Mucosa of gallbladder (tissue), 1 donor: ENCODE data around the gene PRKD1. TPM values are rescaled to one million over a fixed set of nuclear protein-coding genes. Genes with fewer than 3 reads are reported as not detected.
A peak's percentile ranks its signal among the peaks of the same experiment; 100 is the strongest.

Source experiments
- DNase-seq: peaks from one replicate; pipeline ENCODE4 v3.0.0-alpha.2; 2020; ENCODE audit warnings: low spot score
- total RNA-seq: library from RNA; stranded (reverse); gene quantifications from one replicate; pipeline ENCODE4 v1.2.1, GENCODE V29; 2021
- donor health status: DM: no; HTN: no; CAD: no.

PRKD1 gene
- total RNA-seq, 1 donor from 2014 or later = 20.3 TPM

DNA sequence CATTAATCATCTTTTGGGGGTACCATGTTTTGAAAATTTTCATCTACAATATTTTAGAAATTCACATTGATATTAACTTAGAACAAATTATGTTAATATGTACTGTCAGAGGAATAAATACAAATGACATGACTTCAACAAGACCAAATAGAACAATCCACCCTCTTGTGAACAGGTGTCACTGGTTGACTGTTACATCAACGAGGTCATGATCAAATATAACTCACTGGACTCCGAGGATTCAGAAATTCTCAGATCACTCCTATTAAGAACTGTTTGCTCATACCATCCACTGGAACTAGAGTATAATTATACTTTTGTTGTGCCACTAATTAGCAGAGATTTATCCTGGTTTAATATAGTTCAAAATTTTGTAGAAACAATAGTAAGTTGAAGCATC is 318.8 kb downstream of the PRKD1 start:
- DNase-seq = no peak

DNA sequence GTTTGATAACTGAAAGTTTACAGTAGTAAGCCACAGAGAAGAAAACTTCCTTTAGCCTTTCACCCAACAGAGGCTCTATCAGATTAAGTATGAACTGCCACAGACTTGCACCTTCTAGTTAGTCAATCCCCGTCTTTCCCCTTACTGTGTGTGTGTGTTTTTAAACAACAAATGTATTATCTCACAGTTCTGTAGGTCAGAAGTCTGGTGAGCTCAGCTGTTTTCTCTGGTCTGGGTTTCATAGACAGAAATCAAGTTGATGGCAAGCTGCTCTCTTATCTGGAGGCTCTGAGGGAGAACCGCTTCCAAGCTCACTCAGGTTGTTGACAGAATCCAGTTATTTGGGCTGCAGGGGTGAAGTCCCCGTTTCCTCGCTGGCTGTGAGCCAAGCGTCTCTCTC is 320.5 kb downstream of the PRKD1 start:
- no peak for DNase-seq

DNA sequence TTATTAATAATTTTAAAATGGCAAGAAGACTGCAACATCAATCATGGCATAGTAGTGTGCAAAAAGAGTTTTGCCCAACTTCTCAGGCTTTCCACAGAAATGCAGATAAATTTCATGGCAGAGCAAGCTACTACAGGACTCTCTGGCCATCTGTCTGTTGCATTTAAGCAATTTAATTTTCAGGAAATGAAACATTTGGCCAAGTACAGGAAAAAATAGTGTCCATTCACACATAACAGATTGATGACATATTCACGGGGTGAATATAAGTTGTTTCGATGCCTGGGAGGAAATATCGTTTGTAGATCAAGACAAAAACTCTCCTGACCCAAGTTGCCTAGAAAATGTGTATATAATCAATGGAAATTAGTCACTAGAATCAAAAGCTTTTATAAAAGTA is 324.0 kb downstream of the PRKD1 start:
- DNase-seq = no peak

DNA sequence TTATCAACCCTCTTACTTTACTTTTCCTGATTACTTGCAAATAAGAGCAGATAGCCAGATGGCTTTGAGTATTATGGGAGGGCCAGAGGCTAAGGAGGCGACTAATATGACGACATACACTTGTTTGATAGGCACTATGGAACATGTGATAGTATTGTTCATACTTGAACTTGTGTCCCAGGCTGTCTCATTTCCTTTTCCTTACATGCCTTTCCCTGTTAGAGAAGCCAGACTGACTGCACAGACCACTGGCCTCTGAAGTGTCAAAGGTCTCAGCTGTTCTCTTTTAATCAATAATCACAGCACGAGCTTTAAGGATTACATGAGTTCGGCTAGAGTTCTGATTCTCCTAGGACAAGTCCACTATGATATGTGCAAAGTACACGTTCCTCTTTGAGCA is 326.0 kb downstream of the PRKD1 start:
- DNase-seq = no peak

DNA sequence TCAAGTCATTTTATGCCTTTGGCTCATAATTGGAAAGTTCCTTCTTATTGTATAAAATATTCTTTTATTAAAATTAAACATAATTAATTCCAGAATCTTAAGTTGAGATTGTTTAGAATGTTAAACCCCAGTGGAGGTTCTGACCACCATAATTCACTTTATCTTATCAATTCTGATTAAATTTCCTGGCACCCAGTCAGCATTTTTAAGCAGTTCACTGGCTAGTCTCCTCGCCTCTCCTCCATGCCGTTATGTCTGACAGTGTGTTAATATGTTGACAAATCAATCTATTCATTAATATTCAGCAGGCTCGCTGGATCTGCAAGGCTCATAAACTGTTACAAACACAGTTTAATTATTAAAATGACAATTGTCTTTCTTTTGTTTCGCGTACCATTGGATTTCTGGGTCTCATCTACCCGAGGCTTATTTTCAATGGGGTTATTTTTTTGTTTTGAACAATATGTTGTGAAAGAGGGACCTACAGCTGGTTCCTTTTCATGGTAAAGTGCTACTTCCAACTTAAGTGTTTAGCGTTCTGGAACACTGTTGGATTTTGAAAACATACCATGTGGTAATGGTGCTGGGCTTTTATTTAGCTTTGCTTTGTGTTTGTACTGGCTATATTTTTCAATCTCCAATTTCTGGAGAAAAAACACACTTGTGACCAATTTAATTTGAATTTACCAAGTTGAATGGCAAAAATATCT is 339.7 kb downstream of the PRKD1 start:
- DNase-seq = no peak

DNA sequence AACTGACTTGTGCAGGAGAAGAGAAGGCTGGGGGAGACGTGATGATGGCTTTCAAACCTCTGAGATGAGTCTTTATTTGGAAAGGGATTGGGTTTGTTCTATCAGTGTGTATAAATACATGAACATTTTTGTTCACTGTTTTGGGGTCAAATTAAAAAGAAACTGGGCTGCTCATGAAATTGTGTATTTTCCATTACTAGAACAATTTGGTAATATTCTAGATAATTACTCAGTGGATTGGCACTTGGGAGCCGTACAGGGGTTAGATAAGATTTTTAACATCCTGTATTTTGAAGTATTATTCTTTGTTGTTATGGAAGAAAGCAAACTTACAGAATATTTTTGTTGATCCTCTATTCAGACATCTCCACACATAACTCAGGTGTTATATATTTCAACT is 340.6 kb downstream of the PRKD1 start:
- no peak for DNase-seq

DNA sequence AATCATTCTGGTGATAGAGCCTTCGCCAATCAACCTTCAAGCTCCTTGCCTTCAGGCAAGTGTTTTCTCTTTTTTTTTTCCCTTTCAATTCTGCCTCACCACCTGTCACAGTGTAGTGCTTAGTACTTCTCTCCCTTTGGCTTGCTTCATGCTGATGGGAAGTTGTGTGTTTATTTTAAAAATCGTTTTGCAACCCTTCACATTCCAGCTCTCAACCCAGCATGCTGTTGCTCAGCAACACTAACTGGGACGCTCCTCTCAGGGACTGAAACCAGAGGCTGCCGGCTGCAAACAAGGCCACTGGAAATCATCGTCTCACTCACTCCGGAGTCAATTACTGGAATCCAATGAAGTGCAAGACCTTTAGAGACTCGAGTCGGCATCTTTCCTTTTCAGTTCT is 342.7 kb downstream of the PRKD1 start:
- DNase-seq = peak; percentile 50

DNA sequence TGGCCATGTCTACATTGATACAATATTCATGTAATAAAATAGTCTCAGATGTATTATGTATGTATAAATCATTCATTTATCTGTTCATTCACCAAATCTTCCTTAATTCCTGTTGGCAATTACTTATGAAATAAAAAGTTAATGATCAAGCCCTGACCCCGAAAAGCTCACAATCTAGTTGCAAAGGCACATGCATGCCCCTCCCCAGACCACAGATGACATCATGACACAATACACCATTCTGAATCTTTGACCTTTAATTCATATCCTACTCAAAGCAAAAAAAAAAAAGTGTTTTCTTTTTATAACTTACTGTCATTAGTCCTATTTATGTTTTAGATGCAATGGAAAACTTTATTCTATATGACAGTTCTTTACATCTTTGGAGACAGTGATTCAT is 346.9 kb downstream of the PRKD1 start:
- no peak for DNase-seq

DNA sequence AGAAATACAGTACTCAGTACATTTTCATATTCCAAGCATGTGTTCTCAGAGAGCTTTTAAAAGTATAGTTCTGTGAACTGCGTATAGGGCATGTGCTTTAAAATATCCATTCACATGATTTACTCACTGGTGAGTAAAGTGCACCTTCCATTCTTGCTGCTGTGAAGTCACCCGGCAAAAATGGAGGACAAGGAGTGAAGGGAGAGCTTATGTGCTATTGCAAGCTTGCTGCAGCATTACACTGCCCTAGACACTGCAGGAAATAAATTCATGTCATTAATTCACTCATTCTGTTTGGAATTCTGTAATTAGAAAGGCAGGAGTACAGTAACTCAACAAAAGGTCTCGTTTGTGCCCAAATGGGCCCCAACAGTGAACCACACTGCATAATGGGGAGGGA is 347.8 kb downstream of the PRKD1 start:
- no peak for DNase-seq

DNA sequence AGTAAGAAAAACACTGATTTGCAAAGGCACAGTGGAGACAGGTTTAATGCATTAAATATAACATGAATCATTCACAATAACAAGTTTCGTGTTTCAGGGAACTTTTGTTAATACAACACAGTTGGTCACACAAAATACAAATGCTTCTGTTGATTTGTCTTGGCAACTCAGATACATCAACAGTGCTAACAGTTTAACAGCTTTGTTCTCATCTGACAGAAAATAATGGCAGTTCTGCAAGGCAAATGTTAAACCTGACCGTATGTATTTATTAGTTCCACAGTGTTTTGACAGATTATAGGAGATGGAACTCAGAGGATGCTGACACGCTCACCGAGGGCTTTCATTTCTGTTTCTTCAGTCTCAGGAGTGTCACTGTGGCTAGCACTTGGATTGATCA is 350.7 kb downstream of the PRKD1 start:
- DNase-seq = no peak

DNA sequence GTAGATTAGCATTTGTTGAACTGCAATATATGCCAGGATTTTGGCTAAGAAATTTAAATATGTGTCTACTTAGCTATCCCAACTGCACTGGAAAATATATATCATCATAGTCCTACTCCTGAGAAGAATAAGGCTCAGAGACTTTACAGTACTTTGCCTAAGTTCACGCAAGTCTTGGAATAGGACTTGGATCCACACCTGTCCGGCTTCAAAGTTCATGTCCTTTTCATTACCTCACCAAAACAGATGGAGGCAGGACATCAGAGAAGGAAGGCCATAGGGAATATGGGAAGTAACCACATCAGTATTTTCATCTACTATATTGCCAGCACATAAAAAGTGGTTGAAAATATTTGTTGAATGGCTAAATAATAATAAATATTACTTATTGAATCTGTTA is 358.5 kb downstream of the PRKD1 start:
- DNase-seq = no peak

DNA sequence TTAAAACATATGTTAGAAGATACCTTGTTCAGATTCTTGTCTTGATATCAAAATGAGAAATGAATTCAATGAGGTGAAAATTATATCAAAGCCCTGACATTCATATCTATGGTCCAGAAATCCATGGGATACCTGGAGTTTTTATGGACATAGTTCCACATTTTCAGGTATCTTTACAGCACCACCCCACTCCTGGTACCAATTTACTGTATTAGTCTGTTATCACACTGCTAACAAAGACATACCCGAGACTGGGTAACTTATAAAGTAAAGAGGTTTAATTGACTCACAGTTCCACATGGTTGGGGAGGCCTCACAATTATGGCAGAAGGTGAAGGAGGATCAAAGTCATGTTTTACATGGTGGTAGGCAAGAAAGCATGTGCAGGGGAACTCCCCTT is 361.5 kb downstream of the PRKD1 start:
- DNase-seq = no peak

DNA sequence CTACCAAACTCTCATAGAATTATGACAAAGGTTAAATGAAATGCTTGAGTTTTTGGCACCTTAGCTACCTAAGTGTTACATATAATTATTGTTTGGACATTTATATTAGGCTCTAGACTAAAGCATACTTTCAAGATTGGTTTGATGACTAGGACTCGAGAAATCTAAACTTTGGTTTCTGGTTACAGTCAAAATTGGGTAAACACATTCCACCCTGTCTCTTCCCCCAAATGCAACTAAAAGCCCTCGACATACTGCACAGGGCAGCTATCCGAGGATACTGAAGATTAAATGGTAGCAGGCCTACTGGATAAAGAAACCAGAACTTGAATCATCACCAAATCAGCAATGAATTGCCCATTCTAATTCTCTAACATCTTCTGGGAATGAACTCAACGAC is 369.1 kb downstream of the PRKD1 start:
- no peak for DNase-seq

DNA sequence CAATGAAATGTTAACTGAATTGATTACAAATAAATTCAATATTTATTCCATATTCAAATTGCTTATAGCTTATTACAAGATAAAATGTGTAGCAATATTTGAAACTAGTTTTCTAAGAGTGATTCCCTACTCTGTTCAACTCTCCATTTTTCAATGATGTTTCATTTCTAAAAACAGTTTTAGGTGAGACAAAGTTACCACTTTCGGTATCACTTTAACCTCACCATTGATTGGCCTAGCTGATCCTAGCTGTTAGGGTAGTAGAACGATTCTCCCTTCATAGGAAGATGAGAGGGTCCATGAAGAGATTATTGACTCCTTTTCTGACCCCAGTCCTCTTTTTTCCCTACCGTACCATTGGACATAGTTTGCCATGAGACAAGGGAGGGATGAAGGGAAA is 373.3 kb downstream of the PRKD1 start:
- no peak for DNase-seq

DNA sequence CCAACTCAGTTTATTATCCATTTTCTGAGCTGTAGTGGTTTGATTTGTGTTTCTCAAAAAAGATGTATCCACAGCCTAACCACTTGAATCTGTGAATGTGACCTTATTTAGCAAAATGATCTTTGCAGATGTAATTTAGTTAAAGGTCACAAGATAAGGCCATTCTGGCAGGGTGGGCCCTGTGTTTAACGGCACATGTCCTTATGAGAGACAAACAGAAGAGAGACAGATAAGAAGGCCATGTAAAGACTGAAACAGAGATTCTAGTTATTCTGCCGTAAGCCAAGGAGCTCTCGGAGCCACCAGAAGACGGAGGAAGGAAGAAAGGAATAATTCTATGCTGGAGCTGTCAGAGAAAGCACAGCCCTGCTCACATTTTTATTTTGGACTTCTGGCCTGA is 374.2 kb downstream of the PRKD1 start:
- no peak for DNase-seq

DNA sequence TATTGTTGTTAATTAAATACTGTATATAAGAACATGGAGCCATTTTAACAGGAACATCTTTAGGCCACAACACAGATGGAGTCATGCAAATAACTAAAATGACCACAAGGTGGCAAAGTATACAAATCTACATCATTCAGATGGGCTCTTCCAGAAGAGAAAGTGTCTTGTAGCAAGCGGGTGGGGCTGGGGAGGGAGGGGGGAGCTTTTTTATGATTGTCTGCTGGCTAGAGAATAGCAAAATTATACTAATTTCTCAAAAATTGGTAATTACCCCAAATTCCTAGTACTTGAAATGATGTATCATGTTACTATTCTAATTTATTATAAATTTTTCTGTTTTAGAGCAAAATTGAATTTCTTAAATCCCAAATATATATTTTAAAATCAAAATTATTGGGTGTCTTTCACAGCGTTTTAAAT is 378.7 kb downstream of the PRKD1 start:
- DNase-seq = no peak

DNA sequence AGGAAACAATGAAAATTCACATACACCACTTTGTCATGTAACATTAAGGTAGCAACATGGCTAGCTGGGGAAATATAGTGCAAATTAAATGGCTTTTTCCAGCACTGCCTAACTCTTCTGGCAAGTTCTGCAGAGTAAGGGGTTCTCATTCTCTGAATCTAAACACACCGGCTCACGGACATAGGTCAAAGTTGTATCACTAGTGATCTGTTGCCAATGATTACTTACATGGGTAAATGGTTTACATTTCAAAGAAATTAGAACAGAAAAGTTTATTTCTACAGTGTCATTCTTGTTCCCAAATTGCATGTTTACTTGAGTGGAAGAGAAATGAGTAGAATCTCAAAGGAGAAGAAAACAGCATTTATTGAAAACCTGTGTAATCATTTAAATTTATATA is 381.9 kb downstream of the PRKD1 start:
- DNase-seq = no peak

DNA sequence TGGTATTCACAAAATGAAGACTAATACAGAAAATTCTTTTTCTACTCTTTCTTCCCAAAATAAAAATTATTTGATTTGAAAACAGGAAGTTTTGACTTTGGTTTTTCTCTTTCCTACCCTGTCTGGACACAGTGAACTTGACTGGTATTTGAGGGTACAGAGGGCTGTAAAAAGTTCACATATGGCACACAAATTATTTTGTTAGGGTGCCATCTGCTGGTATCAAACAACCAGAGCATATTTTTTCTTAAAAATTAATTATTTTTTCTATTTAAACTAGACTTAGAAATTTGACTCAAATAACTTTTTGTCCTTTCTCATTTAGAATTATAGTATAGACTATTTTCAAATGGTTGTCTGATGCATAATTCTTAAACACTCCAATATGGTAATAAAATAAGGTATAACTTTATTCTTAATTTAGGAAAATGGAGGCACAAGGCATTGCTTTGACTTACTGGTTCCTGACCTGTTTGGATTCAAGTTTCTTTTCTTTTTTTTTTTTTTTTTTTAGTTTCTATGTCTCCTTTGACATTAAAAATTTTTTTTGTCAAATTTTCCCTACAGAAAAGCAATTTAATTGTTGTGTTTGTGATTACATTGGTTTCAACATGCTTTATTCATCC is 390.6 kb downstream of the PRKD1 start:
- DNase-seq = no peak

DNA sequence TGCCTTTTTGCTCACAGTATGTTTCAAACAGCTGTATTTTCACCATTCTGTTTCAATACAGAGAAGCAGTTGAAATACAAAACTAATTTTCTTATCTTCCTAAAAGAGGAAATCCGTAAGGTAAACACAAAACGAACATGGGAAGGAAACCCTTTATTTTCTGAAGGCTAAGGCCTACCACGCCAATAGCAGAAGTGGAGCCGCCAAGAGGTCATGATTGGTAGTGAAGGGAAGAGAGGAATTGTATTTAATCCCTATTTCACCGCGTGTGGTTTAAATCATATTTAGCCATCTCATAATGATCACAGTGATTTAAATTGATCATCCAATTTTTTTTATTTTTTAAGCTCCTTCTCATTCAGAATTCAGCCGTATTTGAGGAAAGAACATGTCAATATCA is 398.2 kb downstream of the PRKD1 start:
- DNase-seq = no peak

DNA sequence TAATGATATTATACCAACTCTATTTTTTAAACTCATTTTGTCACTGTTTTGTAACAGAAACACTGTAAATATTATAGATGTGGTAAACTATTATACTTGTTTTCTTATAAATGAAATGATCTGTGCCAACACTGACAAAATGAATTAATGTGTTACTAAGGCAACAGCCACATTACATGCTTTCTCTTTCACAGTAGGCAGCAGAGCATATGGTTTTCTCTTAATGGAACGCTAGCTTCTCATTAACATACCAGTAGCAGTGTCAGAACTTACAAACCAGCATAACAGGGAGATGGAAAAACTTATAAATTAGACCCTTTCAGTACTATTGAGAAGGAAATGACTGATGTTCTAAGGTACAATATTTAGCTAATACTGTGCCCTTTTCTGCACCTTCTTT is 398.8 kb downstream of the PRKD1 start:
- no peak for DNase-seq

DNA sequence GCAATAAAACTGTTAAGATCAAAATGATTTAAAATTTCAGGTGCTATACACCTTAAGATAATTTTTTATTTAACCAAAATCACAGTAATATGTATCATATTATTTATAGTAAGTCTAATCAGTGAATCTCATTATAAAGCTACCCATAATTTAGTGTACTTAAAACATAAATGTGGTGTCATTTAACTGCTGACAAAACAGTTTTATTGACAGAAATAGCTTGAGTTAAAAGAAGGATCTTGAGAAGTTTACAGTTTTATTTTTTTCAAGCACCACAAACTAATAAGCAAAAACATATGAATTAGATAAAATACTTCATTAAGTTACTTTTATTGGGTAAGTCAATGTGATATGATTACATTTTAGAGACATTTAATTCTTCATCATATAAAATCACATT is 400.4 kb downstream of the PRKD1 start:
- no peak for DNase-seq
